Right kidney (tissue), 1 donor: ENCODE results near the gene CSNK2B.

Source experiments
- DNase-seq: peaks from one replicate; pipeline ENCODE4 v3.0.0-alpha.2; 2016

The CSNK2B gene

DNA sequence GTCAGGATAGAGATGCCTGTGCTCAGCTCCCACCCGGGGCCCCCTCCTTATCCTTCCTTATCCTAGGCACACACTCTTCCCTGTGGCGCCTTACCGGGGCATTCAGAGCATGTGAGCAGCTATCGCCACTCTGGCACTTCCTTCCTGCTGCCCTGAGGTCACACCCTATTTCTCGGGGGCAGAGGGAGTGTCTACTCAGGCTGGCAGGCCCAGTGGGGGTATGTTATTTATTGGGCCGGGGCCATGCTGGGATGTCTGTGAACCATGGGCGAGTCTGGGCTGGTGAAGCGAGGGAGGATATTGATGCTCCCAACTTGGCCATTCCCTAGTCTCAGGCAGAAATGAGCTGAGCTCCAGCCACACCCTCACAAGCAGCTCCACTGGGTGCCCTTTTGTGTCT lies 45.4 kb downstream of the CSNK2B start:
- no peak for DNase-seq

GRCh38 chr6:31712296-31712695 lies 46.4 kb downstream of the CSNK2B start:
- no peak for DNase-seq

- DNase-seq, result no peak
Measured at GRCh38 chr6:31713465-31713864, 47.6 kb downstream of the CSNK2B start.

- DNase-seq, result peak; percentile 63
Measured at GRCh38 chr6:31713991-31714684, 48.3 kb downstream of the CSNK2B start.

GRCh38 chr6:31715022-31715958 lies 49.4 kb downstream of the CSNK2B start, which contains the start of gene LY6G6D:
LY6G6D (plus strand) TSS chr6:31715348; CDS start chr6:31715356, 8 bp downstream.
- no peak for DNase-seq

DNA sequence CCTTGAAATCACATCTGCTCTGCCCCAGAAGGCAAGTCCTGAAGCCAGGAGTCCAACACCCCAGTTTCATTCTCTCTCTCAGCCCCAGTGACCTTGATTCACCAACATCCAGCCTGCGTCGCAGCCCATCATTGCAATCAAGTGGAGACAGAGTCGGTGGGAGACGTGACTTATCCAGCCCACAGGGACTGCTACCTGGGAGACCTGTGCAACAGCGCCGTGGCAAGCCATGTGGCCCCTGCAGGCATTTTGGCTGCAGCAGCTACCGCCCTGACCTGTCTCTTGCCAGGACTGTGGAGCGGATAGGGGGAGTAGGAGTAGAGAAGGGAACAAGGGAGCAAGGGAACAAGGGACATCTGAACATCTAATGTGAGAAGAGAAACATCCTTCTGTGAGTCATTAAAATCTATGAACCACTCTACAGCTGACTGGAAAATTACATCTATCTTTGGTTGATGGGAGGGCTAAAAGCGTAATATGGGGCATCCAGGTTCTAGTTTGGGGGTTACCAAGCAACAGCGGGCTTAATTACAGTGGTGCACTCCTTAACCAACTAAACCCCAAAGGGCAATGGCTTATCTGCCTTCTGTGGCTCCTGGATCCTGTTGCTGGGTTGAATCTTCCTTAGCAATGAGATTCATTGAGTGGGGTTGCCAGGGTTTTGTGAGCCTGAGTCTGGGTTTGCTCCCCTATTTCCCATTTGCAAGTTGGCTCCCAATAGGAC lies 51.8 kb downstream of the CSNK2B start:
- DNase-seq, result no peak

GRCh38 chr6:31718265-31718664 lies 52.4 kb downstream of the CSNK2B start:
- no peak for DNase-seq

DNA sequence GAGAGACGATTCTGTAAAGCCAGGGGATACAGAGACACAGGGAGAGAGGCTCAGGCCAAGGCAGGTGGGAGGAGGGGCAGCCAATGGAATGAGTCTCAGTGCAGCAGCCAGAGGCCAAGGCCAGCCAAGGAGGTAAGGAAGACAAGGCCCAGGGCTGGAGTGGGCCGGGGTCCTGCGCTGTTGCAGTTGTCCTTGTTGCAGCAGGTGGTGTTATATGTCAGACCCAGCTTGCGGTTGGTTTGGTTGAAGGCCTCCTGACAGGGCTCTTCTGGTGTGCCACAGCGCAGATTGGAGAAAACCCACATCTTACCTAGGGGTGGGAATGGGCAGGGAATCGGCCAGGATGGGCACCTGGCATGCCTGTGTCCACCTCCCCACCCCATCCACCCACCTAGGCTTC lies 53.1 kb downstream of the CSNK2B start:
- DNase-seq, result no peak
